C1 segment of cervical spinal cord (tissue), 14 donors: Measurements from ENCODE around the gene WNT4.

ENCODE experiments used
- DNase-seq, 14 donors: peaks; one replicate each; lab custom pipeline; 2025; lab: John Stamatoyannopoulos, UW

Gene WNT4

DNA sequence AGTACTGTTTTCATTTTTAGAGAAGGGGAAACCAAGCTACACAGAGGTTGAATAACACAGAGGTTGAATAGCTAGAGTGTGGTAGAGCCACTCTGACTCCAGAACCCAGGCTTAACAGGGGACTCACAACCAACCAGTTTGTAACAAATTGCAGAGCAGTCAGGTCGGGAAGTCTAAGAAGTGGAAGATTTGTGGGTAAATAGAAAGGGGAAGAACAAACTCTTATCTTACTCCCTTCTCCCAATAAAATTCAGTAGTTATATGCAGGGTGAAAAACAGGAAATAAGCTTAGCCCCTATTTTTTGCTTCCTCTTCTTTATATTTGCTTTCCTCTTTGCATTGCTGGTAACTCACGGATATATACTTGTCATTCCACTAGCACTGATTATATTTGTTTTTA lies 67.2 kb downstream of the WNT4 start:
- no peak for DNase-seq

DNA sequence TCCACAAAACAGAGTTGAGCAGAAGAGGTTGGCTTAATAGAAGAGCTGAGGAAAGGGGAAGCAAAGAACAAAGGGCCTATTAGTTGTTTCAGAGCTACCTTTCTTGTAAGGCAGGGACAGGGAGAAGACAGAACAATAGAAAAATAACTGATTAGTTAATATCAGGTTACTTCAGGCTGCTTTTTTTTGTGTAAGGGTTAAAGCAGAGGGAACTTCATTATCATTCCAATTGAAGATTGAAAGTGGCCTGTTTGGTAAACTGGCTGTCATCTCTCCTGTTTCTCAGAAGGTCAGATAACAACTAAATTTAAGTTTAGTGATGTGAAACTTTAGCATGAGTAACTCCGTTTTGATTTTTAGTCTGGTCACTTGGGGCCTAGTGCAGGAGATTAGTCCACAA lies 68.1 kb downstream of the WNT4 start:
- DNase-seq, result no peak

DNA sequence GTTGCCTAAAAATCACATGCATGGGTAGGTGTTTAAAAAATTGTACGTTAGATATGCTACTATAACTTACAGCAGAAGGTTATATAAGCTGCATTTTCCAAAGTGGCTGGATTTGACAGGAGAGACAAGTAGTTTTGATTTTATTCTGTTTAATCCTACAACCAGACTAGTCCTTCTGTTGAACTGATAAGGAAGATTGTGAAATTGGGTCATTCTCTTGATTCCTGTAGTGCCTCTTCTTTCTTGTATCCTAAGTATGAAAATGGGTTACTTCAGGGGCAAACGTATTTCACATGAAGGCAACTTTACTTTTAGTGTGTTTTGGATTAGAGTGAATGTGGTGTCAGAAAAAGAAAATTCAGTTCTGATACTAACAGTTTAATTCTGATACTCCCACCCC lies 71.4 kb downstream of the WNT4 start:
- DNase-seq, result no peak
